Measurements from ENCODE around the gene SH3PXD2A. TPM values are rescaled to one million over a fixed set of nuclear protein-coding genes. Genes with fewer than 3 reads are reported as not detected.
A peak's percentile ranks its signal among the peaks of the same experiment; 100 is the strongest.

Gene SH3PXD2A
- total and polyA plus RNA-seq, 7 donors = 3.0 to 57.7 (median 10.6) TPM

DNA sequence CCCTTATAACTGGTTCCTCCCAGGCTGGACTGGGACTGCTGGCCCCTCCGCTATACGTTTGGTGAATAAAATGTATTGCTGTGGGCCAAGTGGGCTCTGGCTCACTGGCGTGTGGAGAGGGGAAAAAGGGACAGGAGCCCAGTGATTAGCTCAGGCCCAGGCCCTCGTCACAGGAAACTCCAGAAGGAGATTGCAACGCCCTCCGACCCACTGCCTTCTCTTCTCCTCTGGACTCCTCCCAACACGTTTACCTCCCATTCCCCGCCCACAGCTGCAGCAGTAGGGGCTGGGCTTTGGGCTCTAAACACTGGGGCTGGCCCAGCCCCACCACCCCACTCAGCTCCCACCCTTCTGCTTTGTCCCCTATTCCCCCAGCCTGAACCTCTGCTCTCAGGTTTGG, 188.0 kb downstream of the SH3PXD2A start:
- intact Hi-C loops (cut with DNase I) = no loop called here
- no peak for ATAC-seq
- Histone ChIP-seq H3K27ac (peak overlapping the region; percentile 15), H3K27me3 (ENCODE audit: insufficient read depth in 3 of 3, low read length in 2 of 3) (no peaks in the 10 kb centered on the region), H3K4me1 (peaks cover 37% of the 10 kb centered on the region), H3K36me3 (ENCODE audit: insufficient read depth in 1 of 2, low read depth in 1 of 2) (no peaks in the 10 kb centered on the region), H3K9me3 (no peaks in the 10 kb centered on the region), H3K4me3 (no peak overlapping the region)
- DNase-seq = no peak
- 77 to 87% (median 78%) methylated on average over 7 to 8 of the region's 8 CpGs for WGBS, 3 donors
- TF ChIP-seq, protein P1, sequence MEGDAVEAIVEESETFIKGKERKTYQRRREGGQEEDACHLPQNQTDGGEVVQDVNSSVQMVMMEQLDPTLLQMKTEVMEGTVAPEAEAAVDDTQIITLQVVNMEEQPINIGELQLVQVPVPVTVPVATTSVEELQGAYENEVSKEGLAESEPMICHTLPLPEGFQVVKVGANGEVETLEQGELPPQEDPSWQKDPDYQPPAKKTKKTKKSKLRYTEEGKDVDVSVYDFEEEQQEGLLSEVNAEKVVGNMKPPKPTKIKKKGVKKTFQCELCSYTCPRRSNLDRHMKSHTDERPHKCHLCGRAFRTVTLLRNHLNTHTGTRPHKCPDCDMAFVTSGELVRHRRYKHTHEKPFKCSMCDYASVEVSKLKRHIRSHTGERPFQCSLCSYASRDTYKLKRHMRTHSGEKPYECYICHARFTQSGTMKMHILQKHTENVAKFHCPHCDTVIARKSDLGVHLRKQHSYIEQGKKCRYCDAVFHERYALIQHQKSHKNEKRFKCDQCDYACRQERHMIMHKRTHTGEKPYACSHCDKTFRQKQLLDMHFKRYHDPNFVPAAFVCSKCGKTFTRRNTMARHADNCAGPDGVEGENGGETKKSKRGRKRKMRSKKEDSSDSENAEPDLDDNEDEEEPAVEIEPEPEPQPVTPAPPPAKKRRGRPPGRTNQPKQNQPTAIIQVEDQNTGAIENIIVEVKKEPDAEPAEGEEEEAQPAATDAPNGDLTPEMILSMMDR (IDR thresholded peaks at IDR 0.05) = no peak

DNA sequence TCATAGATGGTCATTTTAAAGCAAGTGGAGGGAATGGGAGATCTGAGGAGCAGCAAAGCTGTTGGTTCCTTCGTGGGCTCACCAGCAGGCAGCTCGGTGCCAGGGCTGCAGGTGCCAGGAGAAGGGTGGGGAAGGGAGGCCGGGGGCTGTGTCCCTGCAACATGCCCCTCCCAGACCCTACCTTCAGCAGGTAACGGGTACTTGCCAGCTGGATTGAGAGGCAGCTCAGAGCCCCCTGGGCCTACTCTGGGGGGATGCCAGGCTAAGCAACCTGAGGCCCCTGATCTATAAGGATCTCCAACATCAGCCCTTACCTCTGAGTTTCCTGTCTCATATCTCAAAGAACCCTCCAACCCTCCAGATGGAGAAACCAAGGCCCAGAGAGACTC, 188.6 kb downstream of the SH3PXD2A start:
- no peaks in the 10 kb centered on the region for H3K36me3 ChIP-seq (ENCODE audit: insufficient read depth in 1 of 2, low read depth in 1 of 2)
- H3K27me3 ChIP-seq (ENCODE audit: insufficient read depth in 3 of 3, low read length in 2 of 3) = no peaks in the 10 kb centered on the region
- H3K4me1 ChIP-seq = peaks cover 40% of the 10 kb centered on the region
- peak overlapping the region; percentile 15 for H3K27ac ChIP-seq
- no peak overlapping the region for H3K4me3 ChIP-seq
- TF ChIP-seq, protein P1 (IDR thresholded peaks at IDR 0.05) = no peak
- ATAC-seq = no peak
- no peak for DNase-seq
- intact Hi-C loops (cut with DNase I) = no loop called here
- 92 to 99% (median 96%) methylated on average over 4 of the region's 4 CpGs for WGBS, 3 donors
- no peaks in the 10 kb centered on the region for H3K9me3 ChIP-seq

DNA sequence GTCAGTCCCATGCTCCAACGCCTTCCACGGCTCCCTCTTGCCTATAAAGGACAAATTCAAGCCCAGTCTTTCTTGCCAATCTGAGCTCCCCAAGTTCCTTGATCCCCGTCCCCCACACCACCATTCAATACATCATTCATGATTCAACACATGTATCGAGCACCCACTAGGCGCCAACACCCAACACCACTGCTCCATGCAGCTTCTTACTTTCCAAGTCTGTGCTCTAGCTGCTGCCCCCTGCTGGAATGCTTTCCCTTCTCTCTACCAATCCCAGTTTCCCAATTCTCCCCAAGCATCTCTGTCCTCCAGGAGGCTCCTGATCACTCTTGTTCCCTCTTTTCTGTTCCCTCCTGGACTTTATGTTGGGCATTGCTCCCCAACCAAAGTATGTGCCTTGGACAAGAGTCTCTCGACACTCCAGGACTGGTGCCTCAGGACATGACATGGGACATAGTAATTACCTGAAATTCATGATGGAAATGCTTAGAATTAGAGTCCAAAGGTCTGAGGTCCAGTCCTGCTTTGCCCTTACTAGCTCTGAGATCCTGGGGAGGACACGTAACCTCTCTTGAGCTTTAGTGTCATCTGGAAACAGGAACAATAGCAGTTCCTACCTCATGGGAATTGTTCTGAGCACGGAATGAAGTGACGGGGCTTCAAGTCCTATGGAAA, 189.2 kb downstream of the SH3PXD2A start:
- Histone ChIP-seq H3K4me3 (no peak overlapping the region), H3K27me3 (ENCODE audit: insufficient read depth in 3 of 3, low read length in 2 of 3) (no peaks in the 10 kb centered on the region), H3K27ac (peak overlapping the region; percentile 15), H3K9me3 (no peaks in the 10 kb centered on the region), H3K4me1 (peaks cover 41% of the 10 kb centered on the region), H3K36me3 (ENCODE audit: insufficient read depth in 1 of 2, low read depth in 1 of 2) (no peaks in the 10 kb centered on the region)
- intact Hi-C loops (cut with DNase I) = no loop called here
- ATAC-seq (no peak), DNase-seq (peak in 1 of 2 donors; percentile 69)
- TF ChIP-seq, protein P1 (IDR thresholded peaks at IDR 0.05) = peak; percentile 36
- 91 to 93% (median 92%) methylated on average over 9 of the region's 9 CpGs for WGBS, 3 donors

DNA sequence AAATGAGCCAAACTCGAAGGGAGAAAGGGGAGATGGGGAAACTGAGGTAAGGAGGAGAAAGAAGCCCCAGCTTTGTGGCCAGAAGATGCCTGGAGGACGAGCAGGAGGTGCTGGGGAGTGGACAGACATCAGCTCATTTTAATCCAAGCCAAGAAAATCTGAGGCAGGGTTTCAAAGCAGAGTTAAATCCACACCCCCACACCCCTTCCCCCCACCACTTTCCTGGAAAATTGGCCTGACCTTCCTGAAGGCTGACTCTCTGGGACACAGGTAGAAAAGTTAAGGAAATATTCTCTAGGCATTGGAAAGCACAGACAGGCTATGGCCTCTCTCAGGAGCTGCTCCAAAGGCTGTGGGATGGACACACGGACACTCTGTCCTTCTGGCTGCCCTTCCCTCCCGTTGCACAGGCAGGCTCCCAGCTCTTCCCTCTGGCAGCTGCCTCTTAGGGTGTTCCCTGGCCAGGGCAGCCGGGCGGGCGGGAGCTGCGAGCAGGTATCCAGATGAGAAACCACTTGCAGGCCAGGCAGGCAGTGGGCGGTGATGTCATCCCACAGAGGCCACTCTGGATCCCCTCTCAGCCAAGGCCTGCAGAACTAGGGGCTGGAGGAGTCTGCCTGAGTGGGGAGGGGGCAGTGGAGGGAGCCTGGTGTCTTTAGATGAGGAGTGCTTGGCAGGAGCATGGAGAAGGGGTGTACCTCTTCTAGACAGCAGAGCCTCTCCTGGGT, 190.1 kb downstream of the SH3PXD2A start:
- Histone ChIP-seq H3K36me3 (ENCODE audit: insufficient read depth in 1 of 2, low read depth in 1 of 2) (no peaks in the 10 kb centered on the region), H3K27me3 (ENCODE audit: insufficient read depth in 3 of 3, low read length in 2 of 3) (no peaks in the 10 kb centered on the region), H3K27ac (no peak overlapping the region), H3K4me1 (peaks cover 41% of the 10 kb centered on the region), H3K9me3 (no peaks in the 10 kb centered on the region), H3K4me3 (no peak overlapping the region)
- ATAC-seq (peak in 3 of 4 donors; percentile 38 to 57 (median 42)), DNase-seq (peak; percentile 61 to 81)
- intact Hi-C loops (cut with DNase I) = no loop called here
- TF ChIP-seq, protein P1 (IDR thresholded peaks at IDR 0.05) = no peak
- WGBS, 3 donors = 43 to 46% (median 44%) methylated on average over 9 of the region's 9 CpGs
